ENCODE data around the gene IGFALS.

- TF ChIP-seq CTCF (conservative IDR thresholded peaks at IDR 0.05; ENCODE audit: low read depth in 2 of 2) (no peak), POLR2AphosphoS5 (IDR thresholded peaks at IDR 0.05; ENCODE audit: low read depth) (no peak), ZNF331 (CRISPR knock-in tag; IDR thresholded peaks at IDR 0.05; ENCODE audit: low read depth) (no peak), EZH2 (IDR thresholded peaks at IDR 0.05; ENCODE audit: low read depth, unreplicated experiment) (no peak), EZH2phosphoT487 (IDR thresholded peaks at IDR 0.05; ENCODE audit: unreplicated experiment) (no peak), CREB1 (CRISPR knock-in tag; IDR thresholded peaks at IDR 0.05; ENCODE audit: low read depth) (no peak)
Measured at GRCh38 chr16:1834096-1834495, 40.6 kb upstream of the IGFALS start.

Data from GM23338 (cell line).